Ishikawa (cell line): ENCODE measurements around the gene QRSL1.

Experiments used
- CREB1 ChIP-seq: IDR thresholded peaks from 2 replicates; pipeline ENCODE4 v1.6.1; 2012; ENCODE audit warnings: low read depth
- EGR1 ChIP-seq: IDR thresholded peaks from 2 replicates; pipeline ENCODE4 v1.6.1; 2012
- EP300 ChIP-seq: IDR thresholded peaks from 2 replicates; pipeline ENCODE4 v1.6.1; 2012; ENCODE audit warnings: borderline replicate concordance
- RAD21 ChIP-seq: IDR thresholded peaks from 2 replicates; pipeline ENCODE4 v1.6.1; 2012; ENCODE audit warnings: low read depth
- REST ChIP-seq: IDR thresholded peaks from 2 replicates; pipeline ENCODE4 v1.6.1; 2012; ENCODE audit warnings: low read depth, mild to moderate bottlenecking
- TAF1 ChIP-seq: IDR thresholded peaks from 2 replicates; pipeline ENCODE4 v1.6.1; 2012; ENCODE audit warnings: low read depth, mild to moderate bottlenecking
- TCF12 ChIP-seq: IDR thresholded peaks from 2 replicates; pipeline ENCODE4 v1.6.1; 2012; ENCODE audit warnings: low read depth
- YY1 ChIP-seq: IDR thresholded peaks from 2 replicates; pipeline ENCODE4 v1.6.1; 2012; ENCODE audit warnings: low read depth

DNA sequence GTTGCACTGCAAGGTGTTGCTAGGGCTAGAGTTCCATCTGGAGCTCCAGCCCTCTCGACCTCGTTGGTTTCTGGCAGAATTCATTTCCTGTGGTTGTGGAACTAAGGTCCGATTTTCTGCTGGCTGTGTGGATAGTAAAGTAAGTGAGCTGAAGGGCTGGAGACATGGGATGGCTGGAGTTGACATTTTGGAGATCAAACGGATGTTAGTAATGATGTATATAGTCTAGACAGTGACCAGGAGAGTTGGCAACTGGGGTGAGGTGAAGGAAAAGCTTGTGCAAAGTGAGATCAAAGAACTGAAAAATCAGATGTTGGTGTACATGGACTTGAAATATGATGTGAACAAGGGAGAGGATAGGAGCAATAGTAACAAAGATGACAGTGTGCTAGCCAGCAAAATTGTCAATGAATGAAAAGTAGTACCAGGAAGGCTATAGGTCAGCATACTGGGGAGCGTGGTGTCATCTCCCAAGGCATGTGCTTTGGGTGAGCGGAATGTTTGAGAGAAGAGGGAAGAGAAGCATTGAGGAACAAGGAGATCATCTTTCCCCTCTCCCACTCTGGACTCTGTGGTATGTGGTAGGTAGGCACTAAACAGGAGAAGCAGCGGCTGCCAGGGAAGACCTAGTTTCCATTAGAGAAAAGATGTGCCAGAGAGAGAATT is 7.8 kb downstream of the QRSL1 start:
- TF ChIP-seq EP300 (no peak), EGR1 (no peak), REST (no peak), CREB1 (no peak), RAD21 (no peak), TCF12 (no peak), YY1 (no peak), TAF1 (no peak)
